NCI-H460 (cell line): Measurements from ENCODE around the gene MICAL2. TPM values are rescaled to one million over a fixed set of nuclear protein-coding genes. Genes with fewer than 3 reads are reported as not detected.

Experiments used
- DNase-seq: peaks from one replicate; pipeline ENCODE4 v3.0.0-alpha.2; 2016; ENCODE audit warnings: low read depth; ENCODE audit errors: extremely low read depth
- small RNA-seq, 2 experiments: library from RNA; depleted of rRNA; stranded (forward); fragments of <200 nt; gene quantifications; one replicate each; pipeline ENCODE3, GENCODE V24; 2014
- total RNA-seq: library from RNA; depleted of rRNA; stranded (reverse); fragments of >200 nt; shearing (Covaris generic); gene quantifications from 2 replicates; pipeline ENCODE4 v1.2.3, GENCODE V29; 2014; rRNA removed

MICAL2 gene
- total RNA-seq, 1 experiment from 2014 or later = 1.4 TPM

DNA sequence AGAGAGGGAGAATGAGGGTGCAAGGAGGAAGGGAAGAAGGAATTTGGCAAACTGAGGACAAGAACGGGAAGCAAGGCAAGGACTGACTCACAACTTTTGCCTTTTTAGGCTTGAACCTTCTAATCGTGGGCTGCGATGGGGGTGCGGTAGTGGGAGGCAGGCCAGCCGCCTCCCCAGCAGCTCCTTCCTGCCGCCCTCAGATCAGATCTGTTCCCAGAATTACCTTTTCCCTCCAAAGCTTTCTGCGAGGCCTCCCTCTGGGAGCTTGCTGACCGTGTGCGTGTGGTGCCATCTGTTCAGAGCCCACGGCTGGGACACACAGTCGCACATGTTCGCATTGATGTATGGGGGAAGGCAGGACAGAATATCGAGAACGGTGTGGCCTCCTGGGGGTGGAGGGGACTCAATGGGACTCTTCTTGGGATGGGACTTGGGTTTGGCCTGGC is 180.1 kb downstream of the MICAL2 start:
- no peak for DNase-seq

GRCh38 chr11:12291313-12291712 is 180.9 kb downstream of the MICAL2 start:
- DNase-seq = no peak

DNA sequence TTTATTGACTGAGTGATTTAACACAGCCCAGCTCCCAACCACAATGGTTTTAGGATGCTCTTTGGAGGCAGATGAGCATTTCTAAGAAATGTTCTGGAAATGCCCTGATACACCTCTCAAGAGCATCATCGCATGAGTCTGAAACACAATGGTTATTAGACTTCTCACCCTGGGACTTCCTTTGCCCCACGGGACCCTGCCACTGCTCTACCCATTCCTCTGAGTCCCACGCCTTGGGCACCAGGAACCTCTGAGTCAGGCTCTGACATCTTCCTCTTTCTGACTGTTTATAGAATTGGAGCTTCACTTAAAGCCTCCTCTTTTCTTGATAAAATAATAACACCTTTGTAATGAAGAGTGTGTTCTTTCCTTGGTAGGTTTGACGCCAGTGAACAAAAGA is 181.4 kb downstream of the MICAL2 start:
- DNase-seq = no peak

DNA sequence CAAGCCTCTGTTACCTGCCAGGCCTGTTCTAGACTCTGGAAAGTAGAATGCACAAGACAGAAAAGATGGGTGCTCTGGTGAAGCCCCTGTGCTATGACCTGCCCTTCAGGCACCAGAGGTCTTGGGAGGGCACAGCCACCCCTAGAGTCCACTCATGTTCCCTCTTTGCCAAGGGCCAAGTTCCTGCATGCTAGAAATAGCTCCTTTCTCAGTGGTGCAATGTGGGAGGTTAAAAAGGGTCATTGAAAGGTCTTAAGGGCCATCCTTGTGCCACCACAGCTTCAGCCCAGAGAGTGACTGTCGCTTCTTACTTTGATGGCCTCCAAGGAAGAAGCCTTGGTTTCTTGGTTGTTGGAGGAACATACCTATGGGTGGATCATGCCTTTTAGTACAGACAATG is 182.4 kb downstream of the MICAL2 start:
- no peak for DNase-seq

GRCh38 chr11:12293486-12293885 is 183.1 kb downstream of the MICAL2 start:
- no peak for DNase-seq

- DNase-seq = no peak
Observed at GRCh38 chr11:12294613-12295012, 184.2 kb downstream of the MICAL2 start.

GRCh38 chr11:12295943-12296342 is 185.6 kb downstream of the MICAL2 start:
- DNase-seq = no peak

DNA sequence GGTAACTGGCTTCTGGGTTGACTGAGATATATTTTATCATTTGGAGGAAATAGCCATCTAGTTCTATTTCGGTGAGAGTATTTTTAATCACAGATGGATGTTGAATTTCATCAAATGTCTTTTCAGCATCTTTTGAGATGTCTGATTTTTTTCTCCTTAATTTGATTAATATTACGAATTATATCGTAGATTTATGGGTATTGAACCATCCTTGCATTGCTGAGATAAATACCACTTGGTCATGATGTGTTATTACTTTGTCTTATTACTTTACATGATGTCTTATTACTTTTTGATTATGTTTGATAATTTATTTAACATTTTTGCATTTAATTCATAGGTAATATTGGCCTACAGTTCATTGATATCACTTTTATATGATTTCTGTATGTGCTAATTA is 188.2 kb downstream of the MICAL2 start:
- no peak for DNase-seq

DNA sequence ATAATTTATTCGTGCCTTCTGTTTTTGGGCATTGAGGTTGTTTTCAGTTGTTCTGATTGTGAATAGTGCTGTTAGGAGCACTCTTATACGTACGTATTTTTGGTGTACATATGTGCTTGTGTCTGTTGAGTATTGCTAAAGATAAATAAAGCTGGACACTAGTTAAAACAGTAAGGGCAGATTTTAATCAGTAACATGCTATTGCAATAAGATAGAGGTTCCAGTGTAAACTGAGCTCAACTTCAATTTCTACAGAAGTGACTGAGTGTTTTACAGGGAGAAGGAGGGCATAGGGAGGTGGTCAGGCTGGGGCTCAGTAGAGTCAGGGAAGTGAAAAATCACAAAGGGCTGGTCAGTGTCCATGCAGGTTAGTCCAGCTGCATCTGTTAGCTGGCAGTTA is 191.0 kb downstream of the MICAL2 start:
- no peak for DNase-seq

DNA sequence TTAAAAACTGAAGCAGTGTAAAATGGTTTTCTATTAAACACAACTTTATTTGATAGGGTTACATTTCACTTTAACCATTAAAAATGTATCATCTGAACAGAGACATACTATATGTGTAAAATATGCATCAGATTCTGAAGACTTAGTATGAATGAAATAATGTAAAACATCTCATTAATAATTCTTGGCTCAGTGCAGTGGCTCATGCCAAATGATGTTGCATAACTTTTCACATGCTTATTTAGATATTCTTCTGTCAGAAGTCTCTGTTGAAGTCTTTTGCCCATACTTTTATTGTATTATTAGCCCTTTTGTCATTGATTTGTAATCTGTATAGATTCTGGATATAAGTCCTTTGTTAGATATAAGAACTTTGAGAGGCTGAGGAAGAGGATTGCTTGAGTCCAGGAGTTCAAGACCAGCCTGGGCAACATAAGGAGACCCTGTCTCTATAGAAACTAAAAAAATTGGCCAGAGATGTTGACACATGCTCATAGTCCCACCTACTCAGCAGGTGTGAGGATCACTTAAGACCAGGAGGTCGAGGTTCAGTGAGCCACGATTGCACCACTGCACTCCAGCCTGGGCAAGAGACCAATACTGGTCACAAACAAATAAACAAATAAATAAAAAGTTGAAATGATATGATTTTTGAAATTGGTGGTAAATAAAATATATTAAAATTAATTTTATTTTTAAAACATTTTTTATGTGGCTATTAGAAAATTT is 193.2 kb downstream of the MICAL2 start:
- no peak for DNase-seq

- DNase-seq = no peak
Observed at GRCh38 chr11:12306830-12307229, 196.4 kb downstream of the MICAL2 start.

DNA sequence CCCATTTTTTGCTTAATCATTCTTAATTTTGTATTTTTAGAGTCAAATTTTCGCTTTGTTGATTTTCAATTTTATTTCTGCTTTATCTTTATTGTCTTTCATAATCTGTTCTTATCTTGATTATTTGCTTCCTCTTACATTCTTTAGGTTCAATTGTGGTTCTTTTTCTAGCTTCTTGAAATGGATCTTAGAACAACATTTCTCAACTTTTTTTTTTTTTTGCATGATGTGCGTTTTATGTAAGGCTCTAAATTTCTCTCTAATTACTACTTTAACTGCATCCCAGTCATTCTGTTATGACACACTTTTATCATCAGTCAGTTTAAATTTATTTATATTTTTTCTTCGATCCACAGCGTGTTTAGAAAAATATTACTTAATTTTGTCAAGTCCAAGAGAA is 201.7 kb downstream of the MICAL2 start:
- no peak for DNase-seq

Small RNA genes within 50 kb of the gene (small RNA-seq; reads per million reads assigned to genes)
- 0 reads per million in 2 experiments for gene MIR6124

Other genes with a start within 250 kb of the MICAL2 start
- 0.74 TPM in 1 of 2 replicates, not detected in the other for gene DKK3, start 102.0 kb upstream of the MICAL2 start, total RNA-seq